ENCODE measurements around the gene HUS1B.
A peak's percentile ranks its signal among the peaks of the same experiment; 100 is the strongest.
"Not testable (repeated sequence)": the region's sequence is repeated elsewhere in the genome, so short reads cannot be mapped to it uniquely, and the experiment has no call there.

Gene HUS1B

DNA sequence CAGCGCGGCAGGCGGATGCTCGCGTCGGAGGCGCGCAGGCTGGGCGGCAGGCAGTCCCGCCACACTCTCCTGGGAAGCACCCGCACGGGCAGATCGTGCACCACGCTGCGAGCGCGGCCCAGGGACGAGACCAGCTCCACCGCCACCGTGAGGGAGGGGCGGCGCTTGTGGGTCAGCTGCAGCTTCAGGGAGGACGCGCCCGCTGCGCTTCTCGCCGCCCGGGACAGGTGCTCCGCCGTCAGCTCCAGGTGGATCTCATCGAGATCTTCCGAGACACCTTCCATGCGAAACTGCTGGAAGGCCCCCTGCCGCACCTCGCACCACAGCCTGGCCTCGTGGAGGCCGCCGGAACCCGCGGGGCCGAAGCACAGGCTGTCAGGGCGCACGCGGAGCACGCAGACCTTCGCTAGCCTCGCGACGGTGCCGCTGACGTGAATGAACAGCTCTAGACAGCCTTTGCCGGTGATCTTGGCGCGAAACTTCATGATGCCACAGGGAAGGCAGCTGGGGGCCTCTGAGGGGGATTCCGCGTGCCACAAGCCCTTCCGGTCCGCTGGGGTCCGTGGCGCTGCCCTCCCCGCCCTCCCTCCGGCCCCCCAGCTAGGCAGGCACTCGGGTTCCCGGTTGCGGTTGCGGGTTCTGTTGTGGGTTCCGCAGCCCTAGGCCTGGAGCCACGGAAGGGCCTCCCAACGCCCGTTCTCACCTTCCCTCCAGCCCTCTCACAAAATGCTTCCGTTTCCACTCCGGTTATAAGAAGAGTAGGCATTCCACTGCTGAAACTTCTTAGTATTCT lies at the start of gene HUS1B:
Gene HUS1B, minus strand, starts transcription at position 641 of the 793 bp plus-strand sequence. Its CDS starts 156 bp downstream, at position 485.
- no peak for DNase-seq (ENCODE audit: low read depth, low spot score)

DNA sequence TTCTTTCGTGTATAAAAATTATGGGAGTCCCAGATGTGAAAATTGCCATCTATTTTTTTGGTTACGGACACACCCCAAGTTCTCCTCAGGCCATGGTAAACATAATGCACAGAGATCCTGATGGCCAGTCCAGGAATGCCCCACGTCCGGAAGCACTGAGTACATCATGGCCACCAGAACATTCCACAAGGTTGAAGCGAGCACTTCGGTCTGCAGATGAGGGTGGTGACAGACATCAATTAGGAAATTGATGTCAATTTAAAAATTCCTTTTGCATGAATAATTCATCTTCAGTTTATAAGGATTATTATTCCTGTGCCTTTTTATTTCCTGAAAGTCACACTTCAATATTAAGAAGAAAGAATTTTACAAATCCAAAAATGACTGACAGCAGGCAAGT lies 49.2 kb upstream of the HUS1B start:
- no peak for DNase-seq (ENCODE audit: low read depth, low spot score)

DNA sequence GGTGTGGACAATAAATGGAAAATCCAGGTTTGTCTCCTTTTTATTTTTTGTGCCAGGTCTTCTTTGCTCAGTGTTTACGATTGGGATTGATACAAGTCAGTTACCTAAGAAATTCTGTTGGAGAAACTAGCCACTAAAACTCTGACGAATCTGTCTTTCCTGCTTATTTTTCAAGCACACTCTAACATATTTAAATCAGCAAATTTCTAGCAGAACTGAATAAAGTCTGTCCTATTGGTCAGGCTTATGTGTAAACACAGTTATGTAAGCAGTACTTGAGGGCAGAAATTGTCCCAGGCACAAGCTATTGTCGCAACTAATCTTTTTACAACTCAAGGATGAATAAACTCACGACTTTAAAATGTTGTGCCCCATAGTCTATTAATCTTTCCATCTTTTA lies 48.1 kb upstream of the HUS1B start:
- no peak for DNase-seq (ENCODE audit: low read depth, low spot score)

DNA sequence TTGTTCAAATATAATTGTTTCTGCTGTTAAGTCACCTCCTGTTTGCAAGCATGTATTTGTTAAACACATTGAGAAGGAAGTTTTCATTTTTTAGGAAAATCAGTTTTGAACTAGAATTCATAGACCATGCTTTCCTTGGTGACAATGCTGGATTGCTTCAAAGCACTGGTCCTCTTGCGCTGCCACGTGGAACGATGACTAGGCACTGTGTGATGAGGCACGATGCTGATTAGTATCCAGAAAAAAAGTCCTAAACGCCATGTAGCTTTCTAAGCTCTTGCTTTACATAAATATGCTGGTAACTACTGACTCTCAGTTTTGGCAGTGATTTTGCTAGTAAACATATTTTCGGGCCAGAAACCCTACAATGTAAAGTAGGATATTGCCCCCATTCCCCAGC lies 47.1 kb upstream of the HUS1B start:
- DNase-seq (ENCODE audit: low read depth, low spot score), result no peak

DNA sequence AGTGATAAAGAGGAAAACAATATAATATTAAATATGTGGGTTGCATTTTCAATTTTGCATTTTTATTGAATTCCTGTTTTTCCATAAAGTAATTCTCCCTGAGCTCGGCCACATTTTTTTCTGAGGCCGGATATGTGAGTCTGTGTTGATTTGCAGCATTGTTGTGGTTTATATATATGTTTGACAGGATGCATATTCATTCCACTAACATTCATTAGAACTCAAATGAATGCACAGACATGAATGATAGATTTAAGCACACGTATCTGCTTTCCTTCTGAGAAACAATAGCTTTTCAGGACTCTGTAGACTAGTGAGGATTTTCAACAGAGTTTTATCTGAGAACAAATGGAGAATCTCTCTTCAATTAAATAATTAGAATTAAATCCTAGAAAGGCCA lies 46.7 kb upstream of the HUS1B start:
- DNase-seq (ENCODE audit: low read depth, low spot score), result no peak

DNA sequence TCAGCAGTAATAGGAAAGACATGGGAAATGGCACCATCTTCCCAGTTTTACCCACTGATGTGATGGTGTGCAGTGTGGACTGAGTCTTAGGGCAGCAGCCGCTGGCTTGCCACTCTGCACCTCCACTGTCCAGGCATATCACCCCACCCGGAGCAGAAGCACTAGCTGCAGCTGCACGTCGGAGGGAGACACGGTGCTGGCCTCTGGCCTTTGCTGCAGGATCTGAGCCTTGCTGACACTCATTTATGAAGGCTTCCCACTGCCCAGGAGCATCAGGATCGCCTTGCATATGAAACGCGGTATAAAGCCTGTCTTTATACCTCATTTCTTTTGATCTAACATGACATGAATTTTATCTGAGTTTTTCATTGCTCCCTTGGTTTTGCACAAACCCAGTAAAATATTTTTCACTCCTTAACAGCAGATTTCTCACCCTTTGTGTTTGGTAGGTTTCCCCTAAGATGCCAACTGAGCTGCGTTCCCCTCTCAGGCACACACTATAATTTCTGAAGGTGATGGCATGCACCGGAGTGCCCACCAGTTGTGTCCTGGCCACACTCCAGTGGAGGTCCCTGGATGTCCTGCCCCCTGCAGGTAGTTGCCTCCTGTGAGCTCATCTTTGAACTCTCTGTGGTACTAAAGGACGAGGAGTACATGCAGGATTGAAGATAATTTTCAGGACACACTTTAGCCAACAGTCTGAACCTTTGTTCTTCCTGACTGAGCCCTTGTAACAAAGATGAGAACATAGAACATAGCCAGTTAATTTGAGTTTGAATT lies 45.0 kb upstream of the HUS1B start:
- DNase-seq (ENCODE audit: low read depth, low spot score), result no peak

DNA sequence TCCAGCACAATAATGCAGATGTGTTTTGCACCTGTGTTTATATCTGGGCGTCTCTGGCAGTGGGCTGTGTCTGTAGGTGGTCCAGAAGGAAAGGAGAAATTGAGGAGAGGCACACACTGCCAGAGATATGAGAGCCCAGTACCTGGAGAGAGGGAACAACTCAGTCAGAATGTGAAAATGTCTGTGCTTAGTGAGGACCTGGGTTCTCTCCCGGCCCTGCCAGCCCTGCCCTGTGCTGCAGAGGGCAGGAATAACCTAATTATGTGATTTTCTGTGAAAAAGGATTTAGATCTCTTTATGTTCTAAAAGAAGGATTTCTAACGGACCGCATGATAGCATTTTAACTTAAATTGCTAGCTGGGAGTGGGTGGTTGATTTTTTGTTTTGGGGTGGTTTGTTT lies 44.3 kb upstream of the HUS1B start:
- DNase-seq (ENCODE audit: low read depth, low spot score), result no peak

DNA sequence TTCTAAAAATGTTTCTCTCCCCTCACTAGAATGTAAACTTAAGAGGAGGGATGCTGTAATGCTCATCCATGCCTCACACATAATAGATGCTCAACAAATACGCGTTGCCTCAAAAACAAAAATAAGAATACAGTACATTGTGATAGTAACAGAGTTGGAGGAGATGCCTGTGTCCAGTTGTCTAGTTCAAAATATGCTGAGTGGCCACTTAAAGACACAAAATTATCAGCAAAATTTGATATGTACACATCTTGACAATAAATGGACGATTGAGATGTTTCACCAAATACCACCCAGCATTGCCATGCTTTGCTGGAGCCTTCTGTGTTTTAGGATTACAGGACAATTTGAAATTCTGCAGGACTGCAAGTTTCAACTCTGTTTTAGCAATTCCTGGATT lies 43.6 kb upstream of the HUS1B start:
- DNase-seq (ENCODE audit: low read depth, low spot score), result no peak

DNA sequence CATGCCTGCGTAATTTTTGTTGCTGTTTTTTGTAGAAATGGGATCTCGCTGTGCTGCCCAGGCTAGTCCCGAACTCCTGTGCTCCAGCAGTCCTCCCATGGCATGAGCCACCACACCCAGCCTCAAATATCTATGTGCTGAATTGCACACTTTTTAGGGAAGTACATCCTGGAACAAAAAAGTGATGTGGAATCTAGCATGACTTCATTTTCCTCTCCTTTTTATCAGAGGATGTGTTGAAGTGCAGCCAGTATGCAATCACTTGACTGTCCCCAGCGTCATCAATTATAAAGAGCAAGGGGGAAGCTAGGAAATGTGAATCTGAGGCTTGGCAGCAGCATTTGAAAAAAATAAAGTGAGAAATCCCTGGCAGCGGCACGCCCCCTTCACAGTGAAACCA lies 42.4 kb upstream of the HUS1B start:
- DNase-seq (ENCODE audit: low read depth, low spot score), result no peak

DNA sequence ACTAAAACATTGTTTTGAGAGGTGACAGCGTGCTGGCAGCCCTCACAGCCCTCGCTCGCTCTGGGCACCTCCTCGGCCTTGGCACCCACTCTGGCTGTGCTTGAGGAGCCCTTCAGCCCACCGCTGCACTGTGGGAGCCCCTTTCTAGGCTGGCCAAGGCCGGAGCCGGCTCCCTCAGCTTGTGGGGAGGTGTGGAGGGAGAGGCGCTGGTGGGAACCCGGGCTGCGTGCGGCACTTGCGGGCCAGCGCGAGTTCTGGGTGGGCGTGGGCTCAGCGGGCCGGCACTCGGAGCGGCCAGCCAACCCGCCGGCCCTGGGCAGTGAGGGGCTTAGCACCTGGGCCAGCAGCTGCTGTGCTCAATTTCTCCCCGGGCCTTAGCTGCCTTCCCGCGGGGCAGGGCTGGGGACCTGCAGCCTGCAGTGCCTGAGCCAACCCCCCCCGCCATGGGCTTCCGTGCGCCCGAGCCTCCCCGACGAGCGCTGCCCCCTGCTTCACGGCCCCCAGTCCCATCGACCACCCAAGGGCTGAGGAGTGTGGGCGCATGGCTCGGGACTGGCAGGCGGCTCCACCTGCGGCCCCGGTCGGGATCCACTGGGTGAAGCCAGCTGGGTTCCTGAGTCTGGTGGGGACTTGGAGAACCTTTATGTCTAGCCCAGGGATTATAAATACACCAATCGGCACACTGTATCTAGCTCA lies 37.7 kb upstream of the HUS1B start:
- not testable (repeated sequence) for DNase-seq (ENCODE audit: low read depth, low spot score)

DNA sequence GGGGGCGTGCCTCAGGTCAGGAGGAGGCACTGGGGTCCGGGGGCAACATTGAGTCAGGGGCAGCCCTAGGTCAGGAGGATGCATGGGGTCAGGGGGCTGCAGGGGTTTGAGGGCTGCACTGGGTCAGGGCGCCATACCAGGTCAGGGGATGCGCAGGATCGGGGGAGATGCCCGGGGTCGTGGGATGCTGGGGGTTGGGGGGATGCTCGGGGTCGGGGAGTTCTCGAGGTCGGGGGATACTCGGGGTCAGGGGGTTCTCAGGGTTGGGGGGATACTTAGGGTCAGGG lies 36.8 kb upstream of the HUS1B start:
- DNase-seq (ENCODE audit: low read depth, low spot score), result no peak

DNA sequence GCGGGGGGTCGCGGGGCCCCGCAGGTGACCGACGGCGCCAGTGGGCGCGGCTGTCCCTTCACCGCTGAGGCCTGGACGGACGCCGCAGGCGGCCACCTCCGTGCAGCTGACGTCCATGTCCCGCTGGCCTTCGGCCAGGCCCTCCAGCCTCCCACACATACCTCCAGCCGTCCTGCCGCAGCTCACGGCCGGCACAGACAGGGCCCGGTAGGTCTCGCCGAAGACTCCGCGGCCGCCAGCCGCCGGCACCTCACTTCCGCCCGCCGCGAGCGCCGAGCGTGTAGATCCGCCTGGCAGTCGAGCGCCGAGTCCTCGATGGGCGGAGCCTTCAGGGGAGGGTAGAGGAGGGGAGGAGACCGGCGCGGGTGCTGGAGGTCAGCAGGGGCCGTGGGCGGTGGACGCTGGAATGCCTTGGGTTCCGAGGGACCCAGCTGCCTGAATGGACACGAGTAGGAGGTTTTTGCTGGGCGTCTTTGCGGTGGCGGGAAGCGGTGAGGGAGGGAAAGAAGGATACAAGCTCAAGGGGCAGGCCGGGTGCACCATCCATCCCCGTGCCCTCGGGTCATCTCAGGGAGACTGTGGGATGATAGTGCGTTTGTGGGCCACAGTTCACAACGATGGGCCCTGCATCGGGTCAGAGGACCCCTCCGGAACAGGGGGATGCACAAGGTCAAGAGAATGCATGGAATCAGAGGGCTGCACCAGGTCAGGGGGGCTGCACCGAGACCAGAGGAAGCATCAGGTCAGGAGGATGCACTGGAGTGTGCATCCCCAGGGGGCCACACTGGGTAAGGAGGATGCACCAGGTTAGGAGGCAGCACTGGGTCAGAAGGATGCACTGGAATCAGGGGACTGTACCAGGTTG lies 36.2 kb upstream of the HUS1B start, which contains the start of gene EXOC2:
Gene EXOC2, minus strand, starts transcription at position 282 of the 865 bp plus-strand sequence. CDS start 55,321 bp downstream, outside the sequence.
- peak; percentile 40 for DNase-seq (ENCODE audit: low read depth, low spot score)

DNA sequence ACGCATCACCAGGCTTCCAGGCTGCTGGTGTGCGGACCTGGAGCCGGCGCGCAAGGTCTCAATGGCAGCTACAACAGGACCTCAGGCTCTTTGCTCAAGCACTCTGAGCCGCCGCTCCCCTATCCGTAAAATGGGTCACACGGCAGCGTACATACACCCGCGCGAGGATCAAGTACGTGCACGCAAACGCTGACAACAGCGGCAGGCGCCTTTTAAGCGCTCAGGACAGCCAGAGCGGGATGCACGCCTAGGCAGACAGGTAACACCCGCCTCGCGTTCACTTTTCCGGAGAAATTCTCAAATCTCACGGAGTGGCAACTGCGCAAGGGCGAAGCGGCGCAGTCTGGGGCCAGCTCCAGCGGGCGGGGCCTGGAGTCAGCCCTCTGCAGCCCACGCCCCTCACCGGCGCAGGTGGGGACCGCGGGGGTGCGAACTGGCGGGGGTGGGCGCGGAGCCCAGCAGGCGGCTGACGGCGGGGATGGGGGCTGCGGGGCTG lies 35.5 kb upstream of the HUS1B start:
- no peak for DNase-seq (ENCODE audit: low read depth, low spot score)

DNA sequence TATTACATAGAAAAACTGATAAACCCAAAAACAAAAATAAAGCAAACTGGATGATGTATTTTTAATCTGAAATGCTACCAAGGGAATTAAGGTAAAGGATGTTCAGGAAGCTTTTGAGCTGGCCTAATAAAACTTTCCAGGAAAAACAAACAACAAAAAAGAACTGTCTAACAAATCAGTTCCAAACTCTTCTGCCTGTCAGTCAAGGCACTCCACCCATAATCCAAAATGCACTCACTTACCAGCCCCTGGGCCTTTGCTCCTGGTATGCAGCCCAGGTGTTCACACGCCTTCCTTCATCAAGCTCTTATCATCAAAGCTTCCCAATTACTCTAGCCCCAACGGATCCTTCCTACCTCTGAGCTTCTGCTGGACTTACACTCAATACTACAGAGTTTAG lies 32.3 kb upstream of the HUS1B start:
- no peak for DNase-seq (ENCODE audit: low read depth, low spot score)

DNA sequence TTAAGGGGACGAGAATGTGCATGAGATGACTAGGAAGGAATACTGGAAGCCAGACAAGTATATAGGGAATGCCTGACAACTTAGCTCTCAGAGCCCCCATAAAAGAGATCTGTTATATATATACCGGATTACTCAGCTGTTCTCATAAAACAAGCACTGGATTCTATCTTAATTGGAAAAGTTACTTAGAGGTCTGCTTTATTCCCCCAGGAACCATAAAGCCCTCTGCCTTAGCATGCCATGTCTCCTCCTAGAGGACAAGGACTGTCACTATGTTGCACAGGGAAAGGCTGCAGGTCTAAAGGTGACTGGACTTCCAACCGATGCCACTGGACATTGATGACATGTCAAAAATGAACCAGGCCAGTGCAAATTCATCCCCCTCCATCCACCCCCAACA lies 29.6 kb upstream of the HUS1B start:
- DNase-seq (ENCODE audit: low read depth, low spot score), result no peak

DNA sequence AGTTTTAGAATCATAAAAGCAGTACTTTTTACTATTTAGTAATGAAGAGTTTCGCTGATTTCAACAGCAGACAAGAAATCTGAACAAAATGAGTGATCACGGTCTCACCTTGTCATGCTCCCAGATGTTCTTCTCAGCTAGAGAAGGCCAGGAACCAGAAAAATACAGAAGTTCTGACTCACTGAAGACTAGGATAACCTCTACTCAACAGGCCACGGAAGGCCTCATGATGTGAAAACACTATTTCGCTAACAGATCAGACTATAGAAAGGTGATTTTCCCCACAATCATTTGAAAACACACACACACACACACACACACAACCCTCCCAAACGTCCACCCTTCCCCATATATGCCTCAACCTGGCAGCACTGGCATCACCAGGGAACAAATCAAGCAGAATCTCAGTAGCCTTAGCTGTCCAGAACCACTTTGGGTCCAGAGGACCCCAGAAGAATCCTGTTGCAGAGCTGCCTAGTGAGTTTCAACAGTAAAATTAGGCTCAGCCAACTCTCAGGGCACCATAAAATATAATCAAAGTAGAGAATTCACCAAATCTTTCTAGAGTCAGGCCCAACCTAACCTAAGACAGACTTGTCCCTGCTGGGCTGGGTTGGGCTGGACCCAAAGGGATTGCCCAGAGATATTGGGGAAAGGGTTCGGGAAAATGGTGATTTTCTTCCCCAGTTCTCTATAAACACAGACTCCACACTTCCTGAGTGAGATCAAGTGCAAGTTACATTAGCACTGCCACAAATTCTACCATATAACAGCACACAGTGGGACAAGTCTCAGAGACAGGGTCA lies 28.1 kb upstream of the HUS1B start:
- DNase-seq (ENCODE audit: low read depth, low spot score), result no peak

DNA sequence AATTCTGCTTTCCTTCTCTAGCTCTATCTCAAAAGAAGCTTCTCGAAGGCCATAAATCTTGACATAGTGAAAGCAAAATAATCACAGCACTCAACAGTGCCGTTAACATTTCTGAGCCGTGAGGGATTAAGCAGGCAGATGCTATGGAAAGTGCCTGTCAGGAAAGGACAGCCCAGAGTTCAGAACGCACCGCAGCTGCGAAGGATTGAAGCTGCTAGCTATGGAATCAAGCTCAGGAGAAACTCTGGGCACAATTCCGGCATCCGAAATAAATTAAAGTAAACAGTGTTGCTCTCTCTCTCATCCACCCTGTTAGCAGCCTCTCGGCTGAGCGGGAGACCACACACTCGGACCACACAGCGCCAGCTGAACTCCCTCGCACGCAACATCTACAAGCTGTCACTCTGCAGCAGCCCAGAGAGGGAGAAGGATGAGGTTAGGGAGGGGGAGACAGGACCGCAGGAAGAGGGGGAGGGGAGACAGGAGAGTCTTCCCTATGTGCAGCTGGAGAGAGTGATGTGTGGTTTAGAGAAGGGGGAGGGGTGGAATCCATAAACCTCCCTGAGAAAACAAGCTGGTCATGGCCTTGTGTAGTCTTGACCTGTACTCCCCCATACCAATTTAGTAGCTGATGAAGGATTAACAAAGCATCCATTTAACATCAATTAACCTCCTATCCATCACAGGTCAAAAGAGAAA lies 27.0 kb upstream of the HUS1B start:
- DNase-seq (ENCODE audit: low read depth, low spot score), result peak; percentile 41

DNA sequence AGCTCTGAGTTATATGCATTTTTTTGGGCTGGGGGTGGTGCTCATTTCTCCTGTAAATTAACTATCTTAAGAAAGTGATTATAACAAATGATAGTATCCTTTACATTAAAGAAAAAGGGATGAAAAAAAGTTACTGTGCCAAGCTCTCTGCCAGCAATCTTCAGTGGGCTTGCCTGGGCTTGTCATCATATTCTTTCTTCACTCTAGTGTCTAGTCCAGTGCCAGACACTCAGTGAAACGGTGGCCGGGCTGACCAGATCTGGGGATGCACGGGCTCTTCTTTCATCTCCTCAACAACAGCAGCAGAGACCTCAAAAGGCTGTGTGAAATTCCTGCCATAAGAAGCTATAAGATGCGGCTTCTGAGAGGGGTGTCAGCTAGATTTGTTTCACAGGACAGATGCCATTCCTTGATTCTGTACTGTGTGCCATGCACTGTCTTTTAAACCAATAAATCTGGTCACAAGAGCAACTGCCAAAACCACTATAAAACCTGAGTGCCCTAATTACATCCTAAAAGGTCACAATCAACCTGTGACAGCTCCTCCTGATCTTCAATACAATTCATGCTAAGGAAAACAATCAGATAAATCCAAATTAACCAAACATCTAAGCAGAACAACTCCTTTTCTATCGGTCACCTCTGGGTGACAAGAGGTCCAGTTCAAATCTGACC lies 23.9 kb upstream of the HUS1B start:
- DNase-seq (ENCODE audit: low read depth, low spot score), result no peak

DNA sequence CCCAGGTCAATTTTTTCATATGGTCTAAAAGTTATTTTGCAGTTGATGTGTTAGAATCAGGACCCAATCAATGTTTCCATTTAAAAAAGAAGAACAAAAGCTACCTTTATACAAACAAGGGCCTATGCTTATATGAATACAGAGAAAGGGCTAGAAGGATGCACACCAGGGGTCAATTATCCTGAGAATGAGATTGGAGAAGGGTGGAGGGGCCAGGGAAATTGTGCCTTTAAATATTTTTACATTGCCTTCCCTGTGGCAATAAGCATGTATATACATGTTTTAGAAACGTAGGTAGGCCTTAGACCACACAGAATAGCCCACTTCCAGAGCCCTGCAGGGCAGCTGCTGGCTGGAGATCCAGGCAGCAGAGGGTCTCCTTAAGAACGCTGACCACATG lies 23.4 kb upstream of the HUS1B start:
- DNase-seq (ENCODE audit: low read depth, low spot score), result no peak

All from smooth muscle cell of the brain vasculature (primary cell).